H54 (cell line): Measurements from ENCODE around the gene COPG1.
A peak's percentile ranks its signal among the peaks of the same experiment; 100 is the strongest.
"Not testable (repeated sequence)": the region's sequence is repeated elsewhere in the genome, so short reads cannot be mapped to it uniquely, and the experiment has no call there.

Experiments used
- DNase-seq: peaks from one replicate; pipeline ENCODE4 v3.0.0; 2011; ENCODE audit warnings: low spot score, mixed read lengths; ENCODE audit not compliant: insufficient read length
- FAIRE-seq: peaks from 3 replicates; lab custom pipeline; 2011; peaks lifted over from hg19 to GRCh38; lab: Jason Lieb, UNC
- POLR2A ChIP-seq: IDR thresholded peaks from 2 replicates; pipeline ENCODE4 v1.6.1; 2011; ENCODE audit warnings: low read depth, mild to moderate bottlenecking, low read length

Gene COPG1, protein sequence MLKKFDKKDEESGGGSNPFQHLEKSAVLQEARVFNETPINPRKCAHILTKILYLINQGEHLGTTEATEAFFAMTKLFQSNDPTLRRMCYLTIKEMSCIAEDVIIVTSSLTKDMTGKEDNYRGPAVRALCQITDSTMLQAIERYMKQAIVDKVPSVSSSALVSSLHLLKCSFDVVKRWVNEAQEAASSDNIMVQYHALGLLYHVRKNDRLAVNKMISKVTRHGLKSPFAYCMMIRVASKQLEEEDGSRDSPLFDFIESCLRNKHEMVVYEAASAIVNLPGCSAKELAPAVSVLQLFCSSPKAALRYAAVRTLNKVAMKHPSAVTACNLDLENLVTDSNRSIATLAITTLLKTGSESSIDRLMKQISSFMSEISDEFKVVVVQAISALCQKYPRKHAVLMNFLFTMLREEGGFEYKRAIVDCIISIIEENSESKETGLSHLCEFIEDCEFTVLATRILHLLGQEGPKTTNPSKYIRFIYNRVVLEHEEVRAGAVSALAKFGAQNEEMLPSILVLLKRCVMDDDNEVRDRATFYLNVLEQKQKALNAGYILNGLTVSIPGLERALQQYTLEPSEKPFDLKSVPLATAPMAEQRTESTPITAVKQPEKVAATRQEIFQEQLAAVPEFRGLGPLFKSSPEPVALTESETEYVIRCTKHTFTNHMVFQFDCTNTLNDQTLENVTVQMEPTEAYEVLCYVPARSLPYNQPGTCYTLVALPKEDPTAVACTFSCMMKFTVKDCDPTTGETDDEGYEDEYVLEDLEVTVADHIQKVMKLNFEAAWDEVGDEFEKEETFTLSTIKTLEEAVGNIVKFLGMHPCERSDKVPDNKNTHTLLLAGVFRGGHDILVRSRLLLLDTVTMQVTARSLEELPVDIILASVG

DNA sequence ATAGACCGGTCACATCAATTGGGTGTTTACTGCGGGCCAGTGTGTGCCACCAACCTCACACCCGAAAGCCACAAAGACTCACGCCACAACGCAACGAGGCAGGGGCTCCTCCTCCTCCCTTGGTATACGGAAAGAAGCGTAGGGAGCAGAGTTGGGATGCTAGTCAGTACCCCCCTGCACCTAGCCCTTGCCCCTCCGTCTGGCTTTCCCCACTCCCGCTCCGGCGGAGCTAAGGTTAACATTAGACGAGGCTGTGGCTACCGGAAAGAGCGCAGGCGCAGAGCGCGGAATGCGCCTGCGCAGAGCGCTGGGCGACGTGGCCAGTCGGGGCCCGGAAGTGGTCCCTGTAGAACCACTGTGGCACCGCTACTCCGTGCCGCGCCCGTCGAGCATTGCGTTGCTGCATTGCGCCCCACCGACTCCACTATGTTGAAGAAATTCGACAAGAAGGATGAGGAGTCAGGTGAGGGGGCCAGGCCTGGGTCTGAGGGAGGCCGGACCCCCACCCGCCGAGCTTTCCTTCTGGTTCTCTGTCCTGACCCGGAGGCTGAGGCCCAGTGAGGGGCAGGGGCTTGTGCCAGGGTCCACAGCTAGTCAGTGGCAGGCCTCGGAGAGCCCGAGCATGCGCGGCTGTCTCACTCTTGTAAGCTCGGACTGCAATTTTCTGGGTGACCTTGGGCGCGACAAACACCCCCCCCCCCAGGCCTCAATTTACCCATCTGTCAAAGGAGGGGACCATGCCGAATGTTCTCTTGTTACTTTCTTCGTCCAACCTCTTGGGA is at the start of gene COPG1:
TSS of gene COPG1 (plus strand) at position 323 of the 782 bp plus-strand sequence. CDS start at position 427, 104 bp downstream.
- DNase-seq (peak; percentile 98), FAIRE-seq (peak; percentile 23)
- peak; percentile 96 for TF ChIP-seq POLR2A

DNA sequence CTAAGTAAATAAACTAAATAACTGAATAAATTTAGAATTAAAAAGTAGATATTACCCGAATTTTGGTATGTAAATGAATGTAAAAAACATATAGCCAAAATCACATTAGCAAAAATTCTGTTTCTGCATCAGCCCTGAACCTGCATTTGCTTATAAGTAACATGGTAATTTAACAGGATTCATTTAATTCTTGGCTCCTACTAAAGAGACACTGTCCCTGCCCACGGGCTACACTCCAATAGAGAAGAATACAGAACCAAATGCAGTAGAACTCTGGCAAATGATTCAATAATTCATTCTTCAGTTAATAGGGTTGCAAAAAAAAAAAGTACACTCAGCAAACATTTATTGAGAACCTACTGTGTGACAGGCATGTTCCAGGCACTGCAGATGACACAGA is 44.9 kb upstream of the COPG1 start:
- FAIRE-seq (no peak), DNase-seq (no peak)
- no peak for TF ChIP-seq POLR2A

DNA sequence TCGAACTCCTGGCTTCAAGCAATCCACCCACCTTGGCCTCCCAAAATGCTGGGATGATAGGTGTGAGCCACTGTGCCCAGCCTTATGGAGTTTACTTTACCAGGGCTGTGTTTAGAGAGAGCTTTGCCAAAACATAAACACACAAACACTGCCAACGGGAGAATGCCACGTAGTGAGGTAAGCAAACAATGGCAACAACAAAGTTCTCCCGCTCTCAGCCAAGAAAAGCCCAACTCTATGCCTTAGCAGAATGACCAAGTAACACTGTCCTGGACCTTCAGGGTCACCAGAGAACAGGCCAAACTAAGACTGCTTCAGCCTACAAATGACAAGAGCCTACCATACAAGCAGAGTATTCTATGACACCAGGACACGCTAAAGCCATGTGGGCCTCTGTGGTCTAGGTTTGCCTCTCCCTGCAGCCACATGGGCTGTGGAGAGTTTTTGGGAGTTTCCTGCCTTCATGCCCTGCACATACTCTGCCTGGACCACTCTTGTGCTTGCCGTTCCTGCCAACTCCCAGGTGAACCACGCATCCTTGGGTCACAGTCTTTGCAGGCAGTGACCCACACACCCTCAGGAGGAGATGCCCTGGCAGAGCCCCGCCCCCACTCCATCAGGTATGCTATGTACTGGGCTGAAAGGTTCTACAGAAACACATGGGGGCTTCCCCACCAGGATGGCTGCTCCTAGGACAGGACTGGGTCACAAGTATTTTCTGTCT is 44.1 kb upstream of the COPG1 start:
- FAIRE-seq, result no peak
- no peak for DNase-seq
- no peak for TF ChIP-seq POLR2A

DNA sequence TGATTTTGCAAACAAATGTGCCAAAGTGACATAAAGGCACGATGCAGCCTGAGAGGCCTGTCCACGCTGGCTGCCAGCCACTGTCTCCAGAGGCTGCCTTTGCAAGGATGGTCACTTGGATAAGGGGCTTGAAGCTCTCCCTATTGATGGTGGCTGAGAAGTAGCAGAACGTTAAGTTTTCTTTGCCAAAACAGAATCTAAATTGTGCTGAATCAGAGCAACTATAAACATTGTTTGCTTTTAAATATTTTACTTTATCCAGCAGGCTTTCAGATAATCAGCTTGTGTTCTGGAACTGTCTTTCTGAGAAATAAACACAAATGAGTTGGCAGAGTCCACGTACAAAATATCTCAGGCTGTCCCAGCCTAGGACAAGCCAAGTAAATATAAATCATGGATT is 41.9 kb upstream of the COPG1 start:
- no peak for TF ChIP-seq POLR2A
- DNase-seq (no peak), FAIRE-seq (no peak)

DNA sequence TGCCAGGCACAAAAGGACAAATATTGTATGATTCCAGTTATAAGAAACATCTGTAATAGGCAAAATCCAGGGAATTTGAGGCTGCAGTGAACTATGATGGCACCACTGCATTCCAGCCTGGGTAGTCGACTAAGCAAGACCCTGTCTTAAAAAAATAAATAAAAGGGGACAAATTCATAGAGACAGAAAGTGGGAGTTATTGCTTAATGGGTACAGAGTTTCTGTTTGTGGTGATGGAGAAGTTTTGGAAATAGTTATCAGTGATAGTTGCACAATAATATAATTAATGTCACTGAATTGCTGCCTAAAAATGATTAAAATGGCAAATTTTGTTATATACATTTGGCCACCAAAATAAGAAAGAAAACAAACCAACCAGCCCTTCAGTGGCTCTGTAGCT is 38.1 kb upstream of the COPG1 start:
- DNase-seq, result no peak
- no peak for TF ChIP-seq POLR2A
- FAIRE-seq, result peak; percentile 15

DNA sequence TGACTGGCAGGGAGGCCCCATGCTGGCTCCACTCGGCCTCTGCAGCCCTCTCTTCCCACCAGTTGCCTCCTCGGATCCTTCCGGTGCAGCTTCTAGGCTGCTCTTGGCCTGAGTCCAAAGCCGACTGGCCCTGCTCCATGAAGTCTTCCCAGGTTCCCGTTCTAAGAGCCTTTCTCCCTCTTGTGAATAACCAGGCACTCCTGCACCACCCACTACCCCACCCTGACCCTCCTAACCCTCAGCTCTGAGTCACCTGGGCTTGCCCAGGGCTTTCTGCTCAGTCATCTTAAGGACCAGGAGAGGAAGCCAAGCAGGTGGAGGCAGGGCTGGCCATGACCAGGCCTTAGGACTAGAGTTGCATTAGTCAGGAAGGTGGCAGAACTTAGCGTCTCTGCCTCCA is 37.6 kb upstream of the COPG1 start:
- FAIRE-seq, result peak; percentile 98
- peak; percentile 96 for DNase-seq

DNA sequence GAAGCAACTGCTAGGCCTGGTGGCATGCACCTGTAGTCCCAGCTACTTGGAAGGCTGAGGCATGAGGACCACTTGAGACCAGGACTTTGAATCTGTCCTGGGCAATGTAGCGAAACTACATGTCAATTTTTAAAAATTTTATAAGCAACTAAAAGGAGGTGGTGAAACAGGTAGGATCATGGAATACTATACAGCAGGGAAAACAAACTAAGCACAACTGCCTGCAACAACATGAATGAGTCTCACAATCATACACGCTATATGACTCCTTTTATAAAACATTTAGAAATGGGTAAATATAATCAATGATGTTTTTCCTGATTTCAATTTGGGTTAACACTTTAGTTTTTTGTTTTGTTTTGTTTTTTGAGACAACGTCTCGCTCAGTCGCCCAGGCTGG is 36.2 kb upstream of the COPG1 start:
- FAIRE-seq, result no peak
- TF ChIP-seq POLR2A, result no peak

More for the DNA sequence above, 37.6 kb upstream of the COPG1 start:
- peak; percentile 8; the same call in 1 of the 2 replicates for TF ChIP-seq POLR2A

DNA sequence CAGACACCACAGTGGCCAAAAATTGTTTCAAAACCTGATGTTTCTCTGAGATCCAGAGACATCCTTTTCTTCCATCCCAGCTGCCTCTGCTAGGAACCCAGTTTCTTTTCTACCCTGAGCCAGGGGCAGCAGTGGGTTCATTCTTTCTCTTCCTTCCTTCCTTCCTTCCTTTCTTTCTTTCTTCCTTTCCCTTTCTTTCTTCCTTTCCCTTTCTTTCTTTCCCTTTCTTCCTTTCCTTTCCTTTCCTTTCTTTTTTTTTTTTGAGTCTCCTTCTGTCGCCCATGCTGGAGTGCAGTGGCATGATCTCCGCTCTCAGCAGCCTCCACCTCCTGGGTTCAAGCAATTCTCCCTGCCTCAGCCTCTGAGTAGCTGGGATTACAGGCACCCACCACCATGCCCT is 30.7 kb upstream of the COPG1 start:
- FAIRE-seq, result no peak
- DNase-seq, result no peak

More for the DNA sequence above, 36.2 kb upstream of the COPG1 start:
- DNase-seq, result no peak

DNA sequence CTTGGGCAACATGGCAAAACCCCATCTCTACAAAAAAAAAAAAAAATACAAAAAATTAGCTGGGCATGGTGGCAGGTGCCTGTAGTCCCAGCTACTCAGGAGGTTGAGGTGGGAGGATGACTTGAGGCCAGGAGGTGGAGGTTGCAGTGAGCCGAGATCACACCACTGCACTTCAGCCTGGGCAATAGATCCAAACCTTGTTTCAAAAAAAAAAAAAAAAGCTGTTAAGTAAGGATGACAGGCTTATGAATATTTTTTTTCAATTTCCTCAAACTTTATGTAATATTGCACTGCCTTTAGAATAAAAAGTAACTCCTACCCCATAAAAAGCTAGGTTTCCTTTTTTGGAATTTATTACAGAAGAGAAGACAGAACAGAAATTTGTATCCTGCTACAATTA is 25.0 kb upstream of the COPG1 start:
- not testable (repeated sequence) for DNase-seq, FAIRE-seq

More for the DNA sequence above, 30.7 kb upstream of the COPG1 start:
- no peak for TF ChIP-seq POLR2A

DNA sequence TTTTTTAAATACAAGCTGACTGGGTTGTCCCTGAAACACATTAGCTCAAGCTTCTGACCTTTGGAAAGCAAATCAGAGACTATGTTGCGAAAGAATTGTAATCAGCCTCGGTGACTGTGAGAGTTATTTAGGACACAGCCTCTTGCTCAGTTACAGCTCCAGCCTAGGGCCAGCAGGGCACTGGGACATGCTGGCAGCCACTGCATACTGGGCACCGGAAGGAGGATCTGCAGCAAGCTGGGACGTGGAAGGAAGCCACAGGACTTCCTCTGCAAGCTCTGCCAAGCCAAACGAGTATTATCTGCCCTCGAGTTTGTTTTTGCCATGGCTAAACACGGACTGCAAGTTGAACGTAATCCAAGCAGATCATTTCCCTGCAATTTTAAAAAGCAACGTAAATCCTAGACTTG is 24.4 kb upstream of the COPG1 start:
- FAIRE-seq, result peak; percentile 85
- peak; percentile 86 for DNase-seq
- peak; percentile 55 for TF ChIP-seq POLR2A

DNA sequence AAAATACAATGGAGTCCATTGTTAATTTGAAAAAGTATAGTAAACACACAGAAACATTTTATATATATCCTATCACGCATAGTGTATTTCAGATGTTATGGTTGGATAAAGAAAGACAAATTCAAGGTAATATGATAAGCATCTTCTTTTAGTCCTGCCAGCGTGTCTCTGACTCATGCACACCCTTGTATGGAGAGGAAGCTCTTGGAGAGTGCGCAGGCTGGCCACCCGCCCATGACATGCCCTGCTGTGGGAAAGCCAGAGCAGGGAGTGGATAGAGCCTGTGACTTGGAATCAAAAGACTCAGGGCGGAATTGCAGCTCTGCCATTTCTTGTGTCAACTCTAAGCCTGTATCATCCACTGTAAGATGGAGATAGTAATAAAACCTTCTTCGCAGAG is 23.0 kb upstream of the COPG1 start:
- peak; percentile 66 for FAIRE-seq
- no peak for TF ChIP-seq POLR2A
- peak; percentile 85 for DNase-seq

DNA sequence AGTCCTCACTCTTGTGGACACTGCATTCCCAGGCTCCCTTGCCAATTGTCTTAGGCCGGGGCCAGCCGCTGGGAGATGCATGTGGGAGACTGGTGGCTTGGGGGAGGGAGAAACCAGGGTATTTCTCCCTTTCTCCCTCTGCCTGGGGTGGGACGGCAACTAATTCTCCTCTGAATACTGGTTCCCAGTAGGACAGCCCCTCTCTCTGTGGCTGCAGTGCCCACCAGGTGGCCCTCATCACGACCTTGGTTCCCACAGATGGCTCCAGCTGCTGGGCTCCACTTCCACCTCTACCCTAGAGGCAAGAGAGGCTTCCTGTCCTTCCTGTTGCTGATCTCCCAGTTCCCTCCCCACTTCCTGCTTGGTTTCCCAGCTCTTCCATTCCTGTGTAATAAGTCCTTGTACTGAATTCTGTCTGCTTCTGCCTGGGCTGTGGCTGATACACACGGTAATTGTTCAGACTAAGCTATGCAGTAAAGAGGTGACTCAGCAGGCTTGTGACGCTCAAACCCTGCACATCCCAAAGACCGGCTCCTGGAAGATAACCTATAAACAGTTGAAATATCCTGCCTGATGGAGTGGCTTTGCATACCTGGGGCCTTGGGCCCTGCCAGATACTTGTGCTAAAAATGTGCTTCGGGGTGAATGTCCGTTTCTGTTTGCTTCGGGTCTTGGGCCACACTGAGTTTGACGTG is 20.4 kb upstream of the COPG1 start:
- FAIRE-seq, result peak; percentile 58
- no peak for TF ChIP-seq POLR2A
- DNase-seq, result peak; percentile 72
